NCI-H146 treated with DMSO at 0.1 percent for 48 hours (cell line): ENCODE data around the gene KLHL26.

Experiments
- DNase-seq: peaks from one replicate; lab custom pipeline; 2025; ENCODE audit not compliant: unreplicated experiment; lab: John Stamatoyannopoulos, UW

Gene KLHL26

DNA sequence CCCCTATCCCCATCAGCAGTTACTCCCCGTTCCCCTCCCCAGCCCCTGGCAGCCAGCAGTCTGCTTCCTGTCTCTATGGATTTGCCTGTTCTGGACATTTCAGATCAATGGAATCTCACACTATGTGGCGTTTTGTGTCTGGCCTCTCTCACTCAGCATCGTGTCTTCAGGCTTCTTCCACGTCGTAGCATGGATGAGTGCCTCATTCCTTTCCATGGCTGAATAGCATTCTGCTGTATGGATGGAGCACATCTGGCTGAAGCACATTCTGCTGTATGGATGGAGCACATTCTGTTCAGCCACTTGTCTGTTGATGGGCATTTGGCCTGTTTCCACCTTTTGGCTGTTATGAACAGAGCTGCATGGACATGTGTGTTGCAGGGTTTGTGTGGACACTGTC, 76.2 kb downstream of the KLHL26 start:
- DNase-seq, result no peak

DNA sequence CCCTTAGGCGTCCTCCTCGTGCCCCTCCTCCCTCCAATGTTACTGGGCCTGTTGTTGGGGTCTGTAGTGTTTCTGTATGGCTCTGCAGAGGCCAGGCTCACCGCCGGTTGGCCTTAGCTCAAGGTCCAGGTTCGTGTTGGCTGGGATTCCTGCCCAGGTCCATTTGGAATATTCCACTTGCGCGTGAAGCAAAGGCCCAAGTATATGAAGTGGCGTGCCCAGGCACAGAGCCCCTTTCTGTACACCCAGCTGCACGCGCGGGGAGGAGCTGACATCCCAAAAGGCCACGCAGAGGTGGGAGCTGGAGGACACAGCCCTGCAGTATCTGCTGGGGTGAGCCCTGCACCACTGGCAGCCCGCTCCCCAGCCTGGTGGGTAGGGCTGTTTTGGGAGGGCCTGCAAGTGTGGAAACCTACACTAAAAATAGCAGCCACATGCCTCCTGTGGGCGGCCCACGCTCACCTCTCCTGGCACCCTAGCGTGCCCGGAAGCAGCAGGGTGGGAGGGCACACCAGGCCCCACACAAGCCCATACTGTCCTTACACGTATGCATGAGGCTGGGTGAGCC, 76.8 kb downstream of the KLHL26 start:
- no peak for DNase-seq

DNA sequence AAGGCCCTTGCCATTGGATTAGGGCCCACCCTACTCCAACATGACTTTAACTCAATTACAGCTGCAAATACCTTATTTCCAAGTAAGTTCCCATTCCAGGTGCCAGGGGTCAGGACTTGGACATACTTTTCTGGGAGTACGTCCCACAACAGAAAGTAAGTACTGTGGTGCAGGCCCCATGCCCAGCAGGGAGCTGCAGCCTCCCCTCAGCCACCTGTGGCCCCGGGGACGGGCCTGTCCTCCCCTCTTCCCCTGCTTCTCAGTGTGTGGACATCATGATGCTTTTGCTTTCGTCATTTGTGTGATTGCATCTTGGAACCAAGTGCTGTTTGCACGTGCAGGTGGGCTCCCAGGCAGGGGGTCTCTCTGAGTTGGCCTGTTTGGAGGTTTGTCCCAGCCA, 78.6 kb downstream of the KLHL26 start:
- no peak for DNase-seq

DNA sequence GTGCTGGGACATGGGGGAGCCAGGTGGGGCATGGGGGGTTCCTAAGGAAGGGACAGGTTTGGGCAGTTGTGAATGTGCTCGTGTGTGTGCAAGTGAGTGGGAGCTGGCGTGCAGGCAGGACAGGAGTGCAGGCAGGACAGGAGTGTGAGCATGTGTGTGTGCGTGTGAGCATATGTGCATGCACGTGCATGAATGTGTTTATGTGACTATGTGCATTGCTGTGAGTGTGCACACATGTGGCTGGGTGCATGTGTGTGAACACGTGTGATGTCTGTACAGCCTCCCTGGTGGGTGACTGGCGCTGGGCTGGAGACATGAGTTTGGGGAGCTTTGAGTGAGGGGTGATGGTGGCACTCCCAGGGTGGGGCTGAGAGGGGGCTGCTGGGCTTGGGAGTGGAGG, 80.0 kb downstream of the KLHL26 start:
- DNase-seq, result no peak

DNA sequence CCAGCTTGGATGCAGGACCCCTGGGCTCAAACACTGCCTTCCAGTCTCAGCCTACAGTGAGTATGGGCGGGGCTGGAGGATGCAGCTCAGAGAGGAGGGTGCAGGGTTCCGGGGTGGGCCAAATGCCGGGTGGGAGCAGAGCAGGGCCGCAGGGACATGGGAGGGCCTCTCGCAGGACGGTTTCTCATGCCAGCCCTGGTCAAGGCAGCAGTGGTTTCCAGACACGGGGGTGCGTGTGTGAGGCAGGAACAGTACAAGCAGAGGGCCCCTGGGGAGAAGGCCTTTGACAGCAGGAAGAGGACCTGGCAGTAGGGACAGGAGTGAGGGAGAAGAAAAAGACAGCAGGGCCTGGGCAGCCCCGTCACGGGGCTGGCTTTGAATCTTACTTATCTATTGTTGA, 80.8 kb downstream of the KLHL26 start:
- DNase-seq, result no peak

DNA sequence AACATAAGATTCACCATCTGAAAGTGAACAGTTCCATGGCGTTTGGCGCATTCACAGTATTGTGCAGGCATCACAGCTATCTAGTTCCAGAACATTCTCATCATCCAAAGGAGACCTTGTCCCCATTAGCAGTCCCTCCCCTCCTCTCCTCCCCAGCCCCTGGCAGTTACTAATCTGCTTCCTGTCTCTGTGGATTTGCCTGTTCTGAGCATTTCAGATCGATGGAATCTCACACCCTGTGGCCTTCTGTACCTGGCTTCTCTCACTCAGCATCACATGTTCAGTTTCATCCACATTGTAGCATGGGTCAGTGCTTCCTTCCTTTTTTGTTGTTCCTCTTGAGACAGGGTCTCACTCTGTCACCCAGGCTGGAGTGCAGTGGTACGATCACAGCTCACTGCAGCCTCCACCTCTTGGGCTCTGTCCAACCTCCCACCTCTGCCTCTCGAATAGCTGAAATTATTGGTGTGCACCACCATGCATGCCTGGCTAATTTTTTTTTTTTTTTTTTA, 81.2 kb downstream of the KLHL26 start:
- DNase-seq, result no peak

DNA sequence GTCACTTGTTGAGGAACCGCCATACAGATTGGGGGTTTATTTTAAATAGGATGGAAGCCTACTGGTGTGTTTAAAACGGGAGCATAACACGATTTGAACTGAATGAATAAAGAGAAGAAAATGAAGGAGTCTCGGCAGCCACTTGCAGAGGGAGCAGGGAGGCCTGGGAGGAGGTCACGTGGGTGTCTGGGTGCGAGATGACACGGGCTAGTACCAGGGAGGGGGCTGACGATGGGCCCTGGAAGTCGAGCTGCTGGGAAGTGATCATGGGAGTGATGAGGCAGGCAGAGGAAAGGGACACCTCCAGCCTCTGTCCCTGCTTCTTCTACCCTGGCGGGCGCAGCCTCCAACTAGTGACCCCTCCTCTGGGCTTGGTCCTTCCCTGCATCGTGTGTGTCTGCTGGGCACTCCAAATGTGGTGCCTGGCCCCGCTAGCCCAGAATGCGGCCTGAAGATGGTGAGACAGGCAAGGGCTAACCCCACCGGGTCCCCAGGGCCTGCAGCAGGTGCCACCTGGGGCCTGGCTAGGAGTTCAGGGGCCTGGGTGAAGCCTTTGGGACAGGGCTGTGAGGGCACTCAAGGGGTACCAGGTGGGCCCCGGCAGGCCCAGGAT, 82.1 kb downstream of the KLHL26 start:
- no peak for DNase-seq

DNA sequence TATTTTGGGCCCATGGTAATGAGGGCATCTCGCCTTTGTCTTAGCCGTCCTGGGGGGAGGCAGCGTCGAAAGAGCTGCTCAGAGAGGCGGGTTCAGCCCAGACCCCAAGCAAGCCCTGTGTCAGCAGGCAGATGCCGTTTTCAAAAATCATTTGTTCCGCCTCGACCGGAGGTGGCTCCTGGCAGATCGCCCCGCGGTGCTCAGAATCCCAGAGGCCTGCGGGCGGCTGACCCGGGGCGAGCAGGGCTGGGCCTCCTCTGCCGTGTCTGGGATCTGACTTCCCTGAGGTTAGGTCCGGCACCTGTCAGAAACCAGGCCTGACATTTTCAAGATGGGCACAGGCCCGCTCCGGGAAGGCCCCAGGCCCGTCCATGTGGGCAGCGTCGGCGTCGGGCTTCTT, 82.7 kb downstream of the KLHL26 start:
- no peak for DNase-seq
